GM12864 (cell line): Measurements from ENCODE around the gene RAB28.

Experiments
- DNase-seq: peaks from one replicate; pipeline ENCODE4 v3.0.0-alpha.2; 2011; ENCODE audit warnings: low read depth
- H3K4me3 ChIP-seq: 2 replicates; pipeline ENCODE4 v1.5.1; 2011; ENCODE audit warnings: mild to moderate bottlenecking, low read depth, low read length, control low read depth
- TF ChIP-seq, protein P1 (sequence below): IDR thresholded peaks from 2 replicates; pipeline ENCODE4 v1.5.1; 2011; ENCODE audit warnings: low read depth, mild to moderate bottlenecking, moderate library complexity, low read length, control low read depth, inconsistent platforms; ENCODE audit errors: missing control alignments

Gene RAB28

DNA sequence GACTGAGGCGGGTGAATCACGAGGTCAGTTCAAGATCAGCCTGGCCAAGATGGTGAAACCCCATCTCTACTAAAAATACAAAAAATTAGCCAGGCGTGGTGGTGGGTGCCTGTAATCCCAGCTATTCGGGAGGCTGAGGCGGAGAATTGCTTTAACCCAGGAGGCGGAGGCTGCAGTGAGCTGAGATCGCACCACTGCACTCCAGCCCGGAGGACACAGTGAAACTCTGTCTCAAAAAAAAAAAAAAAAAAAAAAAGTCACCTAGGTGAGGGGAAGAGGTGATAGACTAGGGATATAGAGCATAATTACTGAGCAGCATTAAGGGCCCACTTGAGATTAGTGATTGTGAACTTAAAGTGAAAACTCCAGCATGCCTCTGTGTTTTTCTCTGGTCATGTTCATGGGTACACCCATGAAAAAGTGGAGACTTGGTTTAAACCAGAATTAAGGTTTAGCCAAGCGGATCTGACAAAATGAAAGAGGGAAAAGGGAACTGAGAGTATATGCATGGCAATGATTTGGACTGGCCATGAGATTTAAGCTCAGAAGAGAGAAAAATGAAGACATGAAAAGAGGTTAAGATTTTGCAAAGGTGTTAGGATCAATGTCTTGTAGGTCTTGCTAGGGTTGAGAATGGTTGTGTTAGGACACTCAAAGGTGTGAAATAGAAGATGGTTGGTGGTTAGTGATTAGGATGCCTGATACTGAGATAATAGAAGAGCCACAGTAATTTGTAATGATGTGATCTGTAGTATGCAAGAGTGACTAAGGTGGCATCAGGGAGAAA lies 105.0 kb downstream of the RAB28 start:
- TF ChIP-seq, protein P1, sequence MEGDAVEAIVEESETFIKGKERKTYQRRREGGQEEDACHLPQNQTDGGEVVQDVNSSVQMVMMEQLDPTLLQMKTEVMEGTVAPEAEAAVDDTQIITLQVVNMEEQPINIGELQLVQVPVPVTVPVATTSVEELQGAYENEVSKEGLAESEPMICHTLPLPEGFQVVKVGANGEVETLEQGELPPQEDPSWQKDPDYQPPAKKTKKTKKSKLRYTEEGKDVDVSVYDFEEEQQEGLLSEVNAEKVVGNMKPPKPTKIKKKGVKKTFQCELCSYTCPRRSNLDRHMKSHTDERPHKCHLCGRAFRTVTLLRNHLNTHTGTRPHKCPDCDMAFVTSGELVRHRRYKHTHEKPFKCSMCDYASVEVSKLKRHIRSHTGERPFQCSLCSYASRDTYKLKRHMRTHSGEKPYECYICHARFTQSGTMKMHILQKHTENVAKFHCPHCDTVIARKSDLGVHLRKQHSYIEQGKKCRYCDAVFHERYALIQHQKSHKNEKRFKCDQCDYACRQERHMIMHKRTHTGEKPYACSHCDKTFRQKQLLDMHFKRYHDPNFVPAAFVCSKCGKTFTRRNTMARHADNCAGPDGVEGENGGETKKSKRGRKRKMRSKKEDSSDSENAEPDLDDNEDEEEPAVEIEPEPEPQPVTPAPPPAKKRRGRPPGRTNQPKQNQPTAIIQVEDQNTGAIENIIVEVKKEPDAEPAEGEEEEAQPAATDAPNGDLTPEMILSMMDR = no peak
- DNase-seq = no peak
- H3K4me3 ChIP-seq = no peak overlapping the region

DNA sequence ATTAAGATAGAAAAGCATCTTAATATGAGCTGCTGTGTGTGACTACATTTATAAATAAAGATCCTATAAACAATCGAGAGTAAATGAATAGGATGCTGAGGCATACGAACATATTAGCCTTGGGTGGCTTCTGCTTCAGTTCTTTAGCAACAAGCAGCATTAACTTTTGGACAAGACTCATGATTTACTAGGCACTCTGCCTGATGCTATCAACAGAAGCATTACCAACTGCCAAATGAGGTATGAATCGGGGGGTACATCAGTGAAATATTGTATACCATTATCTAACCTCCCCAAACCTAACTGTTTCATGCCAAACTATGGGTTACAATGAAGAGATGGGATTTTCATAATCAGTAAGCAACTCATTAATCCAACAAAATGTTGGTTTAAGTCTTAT lies 113.1 kb downstream of the RAB28 start:
- TF ChIP-seq, protein P1 = no peak
- H3K4me3 ChIP-seq = no peak overlapping the region

DNA sequence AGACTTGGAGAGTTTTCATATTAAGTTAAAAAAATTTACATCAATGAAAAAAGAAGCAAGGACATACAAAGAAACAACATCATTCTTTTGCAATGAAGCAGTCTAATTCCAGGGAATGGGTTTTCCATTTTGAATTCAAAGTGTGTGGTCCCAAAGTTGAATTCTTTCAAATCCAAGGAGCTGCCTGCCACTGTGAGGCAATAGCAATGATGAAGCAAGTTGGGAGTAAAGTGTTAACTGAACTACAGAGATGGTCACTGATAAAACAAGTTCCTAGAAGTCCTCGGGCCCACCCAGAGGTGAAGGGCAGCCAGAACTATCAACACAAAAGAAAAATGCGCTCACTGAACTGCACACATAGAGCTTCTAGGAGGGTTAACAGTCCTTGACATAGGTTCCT lies 115.9 kb downstream of the RAB28 start:
- DNase-seq = no peak
- TF ChIP-seq, protein P1 = no peak

More for the DNA sequence above, 113.1 kb downstream of the RAB28 start:
- no peak for DNase-seq

DNA sequence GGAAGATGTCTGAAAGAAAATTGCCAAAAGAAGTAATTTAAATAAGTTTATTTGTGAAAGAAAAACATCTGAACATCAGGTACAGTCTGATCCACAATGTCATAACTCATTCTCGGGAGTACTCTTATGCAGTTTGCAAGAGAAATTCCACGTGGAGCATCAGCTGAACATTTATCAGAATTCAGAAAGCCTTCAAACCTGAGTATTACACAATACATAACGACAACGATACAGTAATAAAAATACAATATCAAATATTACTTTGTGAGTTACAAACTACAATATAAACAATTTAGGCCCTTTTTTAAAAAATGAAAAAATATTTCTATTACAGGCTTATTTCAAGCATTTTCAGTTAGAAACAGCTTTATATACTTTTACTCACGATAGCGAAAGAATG lies 116.4 kb downstream of the RAB28 start:
- H3K4me3 ChIP-seq = no peak overlapping the region
- TF ChIP-seq, protein P1 = no peak
- DNase-seq = no peak

More for the DNA sequence above, 115.9 kb downstream of the RAB28 start:
- no peak overlapping the region for H3K4me3 ChIP-seq

DNA sequence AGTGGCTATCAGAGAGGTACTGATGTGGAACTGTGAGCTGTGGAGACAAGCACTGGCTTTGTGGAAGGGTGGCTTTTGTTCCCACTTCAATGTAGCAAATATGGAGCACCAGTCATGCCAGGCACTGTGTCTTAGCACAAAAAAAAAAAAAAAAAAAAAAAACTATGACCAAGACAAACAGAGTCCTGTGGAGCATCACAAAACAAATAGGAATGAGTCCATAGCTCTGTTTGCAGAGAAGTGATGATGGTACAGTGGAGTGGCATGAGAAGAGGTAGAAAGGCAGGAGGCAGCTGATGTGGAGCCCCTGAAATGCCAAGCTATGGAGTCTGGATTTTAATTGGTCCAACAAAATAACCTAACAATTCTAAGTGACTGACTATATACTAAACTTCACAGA lies 116.9 kb downstream of the RAB28 start:
- H3K4me3 ChIP-seq = no peak overlapping the region
- TF ChIP-seq, protein P1 = no peak
- no peak for DNase-seq

DNA sequence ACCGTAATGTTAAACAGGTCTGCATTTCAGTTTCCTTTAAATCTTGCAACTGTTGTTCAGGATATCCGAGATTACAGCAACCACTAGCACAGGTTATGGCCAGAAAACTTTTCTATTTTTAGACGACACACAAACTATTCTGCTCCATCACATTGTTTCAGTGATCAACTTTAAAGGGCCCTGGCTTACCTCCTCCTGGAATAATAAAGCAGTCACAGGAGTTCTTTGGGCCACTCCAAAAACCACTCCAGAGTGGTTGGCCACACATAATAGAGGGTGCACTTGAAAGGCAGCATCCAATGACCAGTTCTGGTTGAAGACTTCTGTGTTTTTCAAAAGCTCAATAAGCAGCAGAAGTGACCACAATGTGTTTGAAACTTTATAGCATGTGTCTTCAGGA lies 118.9 kb downstream of the RAB28 start:
- TF ChIP-seq, protein P1 = no peak
- no peak for DNase-seq

DNA sequence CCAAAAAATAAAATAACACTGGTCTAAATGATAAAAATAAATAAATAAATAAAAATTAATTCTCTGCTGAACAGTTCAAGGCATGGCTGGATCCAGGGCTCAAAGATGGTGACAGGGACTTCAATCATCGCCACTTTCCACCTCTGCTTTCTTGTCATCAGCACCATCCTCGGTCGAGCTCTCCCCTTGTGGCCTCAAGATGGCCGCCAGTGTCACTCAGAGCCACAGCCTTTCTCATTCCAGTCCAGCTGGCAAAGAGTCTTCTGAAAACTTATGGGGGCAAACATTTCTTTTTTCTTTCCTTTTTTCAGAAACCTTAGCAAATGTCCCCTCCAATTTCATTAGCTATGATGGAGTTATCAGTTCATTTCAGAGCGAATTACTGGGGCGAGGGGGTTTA lies 119.5 kb downstream of the RAB28 start:
- TF ChIP-seq, protein P1 = no peak
- no peak for DNase-seq
- H3K4me3 ChIP-seq = no peak overlapping the region

More for the DNA sequence above, 118.9 kb downstream of the RAB28 start:
- no peak overlapping the region for H3K4me3 ChIP-seq
